K562 (cell line): ENCODE measurements around the gene TDRD3. TPM values are rescaled to one million over a fixed set of nuclear protein-coding genes. Genes with fewer than 3 reads are reported as not detected.

Experiments used
- CAMTA2 ChIP-seq: fragments of 250-450 bp; sonication (Bioruptor Pico); conservative IDR thresholded peaks from 2 replicates; pipeline ENCODE4 v1.5.1; 2022
- CXXC5 ChIP-seq: fragments of 250-450 bp; sonication (Bioruptor Pico); IDR thresholded peaks from 2 replicates; pipeline ENCODE4 v1.8.0; 2022; ENCODE audit warnings: inconsistent platforms, mild to moderate bottlenecking, moderate library complexity
- EP400 ChIP-seq: fragments of 450-650 bp; IDR thresholded peaks from 2 replicates; pipeline ENCODE4 v1.6.1; 2017; ENCODE audit warnings: antibody characterized with exemption, mild to moderate bottlenecking, moderate library complexity
- ILK ChIP-seq: fragments of 450-650 bp; IDR thresholded peaks from 2 replicates; pipeline ENCODE4 v1.6.1; 2016; ENCODE audit warnings: missing genetic modification characterization, low read depth, mild to moderate bottlenecking, missing compliant biosample characterization, moderate library complexity, borderline replicate concordance
- KDM5B ChIP-seq: fragments of 200-600 bp; sonication (generic); IDR thresholded peaks from 2 replicates; pipeline ENCODE4 v1.6.1; 2012; ENCODE audit warnings: low read depth, mild to moderate bottlenecking, moderate library complexity, low read length, control low read depth, inconsistent platforms; ENCODE audit not compliant: insufficient replicate concordance
- NONO ChIP-seq, 2 experiments: fragments of 200-400 bp in 1 of 2; fragments of 450-650 bp in 1 of 2; formaldehyde crosslinking in 1 of 2; IDR thresholded peaks; 2 replicates each; pipeline ENCODE4 v1.6.1; 2017; ENCODE audit warnings: low read depth in 2 of 2, mild to moderate bottlenecking in 2 of 2, moderate library complexity in 2 of 2, low read length in 1 of 2
- POLR2G ChIP-seq: fragments of 200-400 bp; formaldehyde crosslinking; IDR thresholded peaks from 2 replicates; pipeline ENCODE4 v1.6.1; 2017; ENCODE audit warnings: low read depth, mild to moderate bottlenecking, antibody characterized with exemption, low read length, moderate library complexity
- RB1 ChIP-seq: fragments of 450-650 bp; IDR thresholded peaks from 2 replicates; pipeline ENCODE4 v1.6.1; 2017; ENCODE audit warnings: low read depth, mild to moderate bottlenecking
- polyA plus RNA-seq, 8 experiments: library from polyadenylated mRNA; depleted of rRNA in 4 of 8; stranded (reverse) in 5 of 8; unstranded in 3 of 8; fragments of >200 nt; fragmentation: Nextera tagmentation in 2 of 8; fragmentation: Illumina TruSeq in 1 of 8; extraction: Ambion mirVana in 2 of 8; extraction: Trizol in 1 of 8; gene quantifications; 2 replicates each; pipeline versions ENCODE4 v1.2.1 to v1.2.3, GENCODE V29; 2011 to 2014; ENCODE audit warnings: inconsistent platforms in 1 of 8, missing spikeins in 1 of 8
- total RNA-seq, 7 experiments: library from RNA; depleted of rRNA in 6 of 7; stranded (reverse); fragments of >200 nt in 6 of 7; fragmentation: Illumina TruSeq in 2 of 7; extraction: Trizol in 2 of 7; gene quantifications; 2 replicates each; pipeline versions ENCODE4 v1.2.1 to v1.2.3, GENCODE V29; 2011 to 2021; ENCODE audit warnings: low replicate concordance in 1 of 7
- TF ChIP-seq, protein P1 (sequence below), 2 experiments: fragments of 150-350 bp in 1 of 2; IDR thresholded peaks; 2 replicates each; pipeline ENCODE4 v1.6.1; 2012 to 2016; ENCODE audit warnings: low read depth in 2 of 2, low read length in 2 of 2, mild to moderate bottlenecking in 1 of 2, moderate library complexity in 1 of 2
- TF ChIP-seq, protein P2 (sequence below), 2 experiments: fragments of 200-800 bp in 1 of 2; sonication (Bioruptor generic) in 1 of 2; sonication (generic) in 1 of 2; formaldehyde crosslinking in 1 of 2; IDR thresholded peaks in 1 of 2; conservative IDR thresholded peaks in 1 of 2; 2 replicates each; pipeline versions ENCODE4 v1.5.0 to v1.6.1; 2016 to 2020; ENCODE audit warnings: missing compliant biosample characterization in 1 of 2, missing genetic modification characterization in 1 of 2, missing genetic modification reagents in 1 of 2
- TF ChIP-seq, protein P3 (sequence below): fragments of 450-650 bp; IDR thresholded peaks from 2 replicates; pipeline ENCODE4 v1.6.1; 2014; ENCODE audit warnings: low read depth, mild to moderate bottlenecking, moderate library complexity, borderline replicate concordance

Gene TDRD3
- total and polyA plus RNA-seq, 9 of the 15 experiments (the other 6 are each of a cell fraction or from before 2014, with no cell fraction given): 3.6 to 16.4 (median 9.5) TPM

DNA sequence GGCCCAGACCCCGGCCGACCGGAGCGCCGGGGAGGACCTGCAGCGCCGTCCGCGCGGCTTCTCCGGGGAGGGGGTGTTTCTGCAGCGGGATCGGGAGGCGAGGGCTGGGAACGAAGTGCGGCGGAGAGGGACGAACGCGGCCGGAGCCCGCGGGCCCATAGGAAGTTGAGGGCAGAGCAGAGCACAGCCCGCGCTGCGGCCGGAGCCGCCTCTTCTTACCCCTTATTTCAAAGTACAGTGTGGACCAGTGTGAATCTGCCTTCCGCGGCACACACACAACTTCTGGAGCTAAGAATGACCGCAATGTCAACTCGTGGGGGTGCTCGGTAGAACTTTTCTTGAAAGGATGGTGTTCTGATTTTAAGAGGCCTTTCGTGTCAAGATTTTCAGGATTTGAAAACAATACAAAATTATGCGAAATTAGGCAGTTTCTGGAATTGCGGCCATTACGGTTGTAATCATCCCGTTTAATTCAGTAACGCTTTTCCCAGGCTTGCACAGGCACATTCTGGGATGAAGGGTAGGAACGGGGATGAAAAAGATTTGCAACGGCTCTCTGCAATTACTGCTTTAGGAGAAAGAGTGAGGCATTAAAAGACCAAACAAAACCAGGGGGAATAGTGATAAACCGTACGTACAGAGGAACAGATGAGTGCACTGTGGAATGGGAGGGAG lies 821 bp downstream of the TDRD3 start (continued):
- TF ChIP-seq, protein P1, sequence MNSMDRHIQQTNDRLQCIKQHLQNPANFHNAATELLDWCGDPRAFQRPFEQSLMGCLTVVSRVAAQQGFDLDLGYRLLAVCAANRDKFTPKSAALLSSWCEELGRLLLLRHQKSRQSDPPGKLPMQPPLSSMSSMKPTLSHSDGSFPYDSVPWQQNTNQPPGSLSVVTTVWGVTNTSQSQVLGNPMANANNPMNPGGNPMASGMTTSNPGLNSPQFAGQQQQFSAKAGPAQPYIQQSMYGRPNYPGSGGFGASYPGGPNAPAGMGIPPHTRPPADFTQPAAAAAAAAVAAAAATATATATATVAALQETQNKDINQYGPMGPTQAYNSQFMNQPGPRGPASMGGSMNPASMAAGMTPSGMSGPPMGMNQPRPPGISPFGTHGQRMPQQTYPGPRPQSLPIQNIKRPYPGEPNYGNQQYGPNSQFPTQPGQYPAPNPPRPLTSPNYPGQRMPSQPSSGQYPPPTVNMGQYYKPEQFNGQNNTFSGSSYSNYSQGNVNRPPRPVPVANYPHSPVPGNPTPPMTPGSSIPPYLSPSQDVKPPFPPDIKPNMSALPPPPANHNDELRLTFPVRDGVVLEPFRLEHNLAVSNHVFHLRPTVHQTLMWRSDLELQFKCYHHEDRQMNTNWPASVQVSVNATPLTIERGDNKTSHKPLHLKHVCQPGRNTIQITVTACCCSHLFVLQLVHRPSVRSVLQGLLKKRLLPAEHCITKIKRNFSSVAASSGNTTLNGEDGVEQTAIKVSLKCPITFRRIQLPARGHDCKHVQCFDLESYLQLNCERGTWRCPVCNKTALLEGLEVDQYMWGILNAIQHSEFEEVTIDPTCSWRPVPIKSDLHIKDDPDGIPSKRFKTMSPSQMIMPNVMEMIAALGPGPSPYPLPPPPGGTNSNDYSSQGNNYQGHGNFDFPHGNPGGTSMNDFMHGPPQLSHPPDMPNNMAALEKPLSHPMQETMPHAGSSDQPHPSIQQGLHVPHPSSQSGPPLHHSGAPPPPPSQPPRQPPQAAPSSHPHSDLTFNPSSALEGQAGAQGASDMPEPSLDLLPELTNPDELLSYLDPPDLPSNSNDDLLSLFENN (IDR thresholded peaks at IDR 0.05; ENCODE audit: low read depth in 2 of 2, low read length in 2 of 2): no peak
- no peak for TF ChIP-seq EP400
- TF ChIP-seq RB1: peak; percentile 35; the same call in 1 of the 2 replicates
- TF ChIP-seq, protein P2, sequence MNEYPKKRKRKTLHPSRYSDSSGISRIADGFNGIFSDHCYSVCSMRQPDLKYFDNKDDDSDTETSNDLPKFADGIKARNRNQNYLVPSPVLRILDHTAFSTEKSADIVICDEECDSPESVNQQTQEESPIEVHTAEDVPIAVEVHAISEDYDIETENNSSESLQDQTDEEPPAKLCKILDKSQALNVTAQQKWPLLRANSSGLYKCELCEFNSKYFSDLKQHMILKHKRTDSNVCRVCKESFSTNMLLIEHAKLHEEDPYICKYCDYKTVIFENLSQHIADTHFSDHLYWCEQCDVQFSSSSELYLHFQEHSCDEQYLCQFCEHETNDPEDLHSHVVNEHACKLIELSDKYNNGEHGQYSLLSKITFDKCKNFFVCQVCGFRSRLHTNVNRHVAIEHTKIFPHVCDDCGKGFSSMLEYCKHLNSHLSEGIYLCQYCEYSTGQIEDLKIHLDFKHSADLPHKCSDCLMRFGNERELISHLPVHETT (CRISPR knock-in tag; conservative IDR thresholded peaks at IDR 0.05 in 1 of 2, IDR thresholded peaks at IDR 0.05 in 1 of 2): 0 out of 4 replicates have a peak, but pooled peaks of 1 of the 2 experiments have one; percentile 25
- no peak for TF ChIP-seq ILK (tag)
- TF ChIP-seq KDM5B: peak; percentile 4
- TF ChIP-seq CAMTA2 (CRISPR knock-in tag): no peak
- TF ChIP-seq POLR2G: peak; percentile 70
- TF ChIP-seq CXXC5: 0 out of 2 replicates have a peak, but pooled peaks have one; percentile 37
- TF ChIP-seq, protein P3, sequence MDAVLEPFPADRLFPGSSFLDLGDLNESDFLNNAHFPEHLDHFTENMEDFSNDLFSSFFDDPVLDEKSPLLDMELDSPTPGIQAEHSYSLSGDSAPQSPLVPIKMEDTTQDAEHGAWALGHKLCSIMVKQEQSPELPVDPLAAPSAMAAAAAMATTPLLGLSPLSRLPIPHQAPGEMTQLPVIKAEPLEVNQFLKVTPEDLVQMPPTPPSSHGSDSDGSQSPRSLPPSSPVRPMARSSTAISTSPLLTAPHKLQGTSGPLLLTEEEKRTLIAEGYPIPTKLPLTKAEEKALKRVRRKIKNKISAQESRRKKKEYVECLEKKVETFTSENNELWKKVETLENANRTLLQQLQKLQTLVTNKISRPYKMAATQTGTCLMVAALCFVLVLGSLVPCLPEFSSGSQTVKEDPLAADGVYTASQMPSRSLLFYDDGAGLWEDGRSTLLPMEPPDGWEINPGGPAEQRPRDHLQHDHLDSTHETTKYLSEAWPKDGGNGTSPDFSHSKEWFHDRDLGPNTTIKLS: no peak
- peak in 1 of 2 experiments; percentile 40; a peak in 1 of 4 replicates for TF ChIP-seq NONO (IDR thresholded peaks at IDR 0.05; ENCODE audit: low read depth in 2 of 2, low read length in 1 of 2)
